GM23338 (cell line): ENCODE results near the gene PDGFC.

Experiments
- POLR2AphosphoS5 ChIP-seq: IDR thresholded peaks from 2 replicates; pipeline ENCODE4 v1.6.1; 2016; ENCODE audit warnings: antibody characterized with exemption, low read depth
- TF ChIP-seq, protein P1 (sequence below), 2 experiments: fragments of 200-600 bp in 1 of 2; sonication (generic) in 1 of 2; conservative IDR thresholded peaks; 2 replicates each; pipeline versions ENCODE4 v1.5.1 to v1.6.1; 2016 to 2017; ENCODE audit warnings: antibody characterized with exemption in 2 of 2, low read depth in 2 of 2, mild to moderate bottlenecking in 2 of 2, moderate library complexity in 1 of 2

DNA sequence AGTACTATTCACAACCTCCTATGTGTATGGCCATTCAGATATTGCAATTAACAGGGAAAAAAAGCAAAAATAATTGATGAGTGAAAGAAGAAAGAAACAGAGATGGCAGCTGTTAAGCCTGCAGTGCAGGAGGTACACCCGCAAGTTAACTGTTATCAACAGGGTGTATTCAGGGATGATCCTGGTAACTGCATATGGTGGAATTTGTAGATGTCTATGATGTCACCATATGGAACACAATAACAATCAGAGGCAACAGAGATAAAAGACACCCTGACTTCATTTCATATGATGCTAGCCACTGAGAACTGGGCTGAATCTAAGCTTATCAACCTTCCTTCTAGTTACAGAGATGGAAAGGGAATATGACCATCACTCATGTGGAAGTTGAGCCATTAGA lies 96.5 kb downstream of the PDGFC start:
- TF ChIP-seq, protein P1, sequence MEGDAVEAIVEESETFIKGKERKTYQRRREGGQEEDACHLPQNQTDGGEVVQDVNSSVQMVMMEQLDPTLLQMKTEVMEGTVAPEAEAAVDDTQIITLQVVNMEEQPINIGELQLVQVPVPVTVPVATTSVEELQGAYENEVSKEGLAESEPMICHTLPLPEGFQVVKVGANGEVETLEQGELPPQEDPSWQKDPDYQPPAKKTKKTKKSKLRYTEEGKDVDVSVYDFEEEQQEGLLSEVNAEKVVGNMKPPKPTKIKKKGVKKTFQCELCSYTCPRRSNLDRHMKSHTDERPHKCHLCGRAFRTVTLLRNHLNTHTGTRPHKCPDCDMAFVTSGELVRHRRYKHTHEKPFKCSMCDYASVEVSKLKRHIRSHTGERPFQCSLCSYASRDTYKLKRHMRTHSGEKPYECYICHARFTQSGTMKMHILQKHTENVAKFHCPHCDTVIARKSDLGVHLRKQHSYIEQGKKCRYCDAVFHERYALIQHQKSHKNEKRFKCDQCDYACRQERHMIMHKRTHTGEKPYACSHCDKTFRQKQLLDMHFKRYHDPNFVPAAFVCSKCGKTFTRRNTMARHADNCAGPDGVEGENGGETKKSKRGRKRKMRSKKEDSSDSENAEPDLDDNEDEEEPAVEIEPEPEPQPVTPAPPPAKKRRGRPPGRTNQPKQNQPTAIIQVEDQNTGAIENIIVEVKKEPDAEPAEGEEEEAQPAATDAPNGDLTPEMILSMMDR (conservative IDR thresholded peaks at IDR 0.05; ENCODE audit: low read depth in 2 of 2), result no peak
- TF ChIP-seq POLR2AphosphoS5, result no peak
